Stomach (tissue), 9 donors: ENCODE data around the gene WIPF2. TPM values are rescaled to one million over a fixed set of nuclear protein-coding genes. Genes with fewer than 3 reads are reported as not detected.
A peak's percentile ranks its signal among the peaks of the same experiment; 100 is the strongest.

Source experiments
- DNase-seq, 2 donors: peaks; one replicate each; pipeline versions ENCODE4 v3.0.0 to v3.0.0-alpha.2; 2013 to 2019
- H3K27ac ChIP-seq, 5 donors: fragments of 200-600 bp in 4 of 5; sonication (generic) in 4 of 5; one replicate each; pipeline ENCODE4 v1.5.1; 2013 to 2019; ENCODE audit warnings: mild to moderate bottlenecking in 1 of 5, moderate library complexity in 1 of 5
- H3K27me3 ChIP-seq, 3 donors: fragments of 200-600 bp; sonication (generic); one replicate each; pipeline ENCODE4 v1.5.1; 2017 to 2019; ENCODE audit warnings: mixed run types in 1 of 3
- H3K36me3 ChIP-seq, 4 donors: fragments of 200-600 bp; sonication (generic); 1 replicate in 3 of 4; 2 replicates in 1 of 4; pipeline ENCODE4 v1.5.1; 2016 to 2019
- H3K4me1 ChIP-seq, 4 donors: fragments of 200-600 bp; sonication (generic); one replicate each; pipeline ENCODE4 v1.5.1; 2016 to 2019
- H3K4me3 ChIP-seq, 4 donors: fragments of 200-600 bp; sonication (generic) in 3 of 4; one replicate each; pipeline ENCODE4 v1.5.1; 2016 to 2019; ENCODE audit warnings: mild to moderate bottlenecking in 1 of 4
- H3K9me3 ChIP-seq, 4 donors: fragments of 200-600 bp; sonication (generic); one replicate each; pipeline ENCODE4 v1.5.1; 2016 to 2019
- EP300 ChIP-seq: sonication (generic); formaldehyde crosslinking; IDR thresholded peaks from one replicate; pipeline ENCODE4 v1.6.1; 2017; ENCODE audit warnings: antibody characterized with exemption
- POLR2A ChIP-seq, 4 donors: fragments of 450-650 bp; IDR thresholded peaks; one replicate each; pipeline ENCODE4 v1.6.1; 2016; ENCODE audit warnings: antibody characterized with exemption in 4 of 4, control low read depth in 2 of 4, mild to moderate bottlenecking in 1 of 4, moderate library complexity in 1 of 4
- POLR2AphosphoS5 ChIP-seq, 3 donors: sonication (generic); formaldehyde crosslinking; IDR thresholded peaks; one replicate each; pipeline ENCODE4 v1.6.1; 2016; ENCODE audit warnings: antibody characterized with exemption in 3 of 3
- WGBS, 5 donors: extraction: QIAGEN DNeasy Blood & Tissue Kit in 3 of 5; methylation state at CpG; one replicate each; pipeline versions ENCODE4 v1.1.5 to v1.1.7; 2013 to 2018; 5-methylcytosine and 5-hydroxymethylcytosine counted together
- intact Hi-C: fragments of 100-400 bp; cut with DNase I; formaldehyde crosslinking; loops from one replicate; pipeline ENCODE4 v1.15.1; 2023; ENCODE audit warnings: low total_unique reads
- polyA plus RNA-seq, 3 donors: library from polyadenylated mRNA; stranded (reverse); fragments of 200-250 nt; gene quantifications; one replicate each; pipeline ENCODE4 v1.2.3, GENCODE V29; 2013
- total RNA-seq, 5 donors: library from RNA; depleted of rRNA; stranded (reverse); fragments of >200 nt; gene quantifications; one replicate each; pipeline versions ENCODE4 v1.1.0 to v1.2.3, GENCODE V29; 2014 to 2016
- TF ChIP-seq, protein P1 (sequence below), 7 experiments: fragments of 450-650 bp in 4 of 7; fragments of 200-600 bp in 3 of 7; sonication (generic) in 3 of 7; IDR thresholded peaks; one replicate each; pipeline ENCODE4 v1.5.1; 2016 to 2019; ENCODE audit warnings: antibody characterized with exemption in 7 of 7, control low read depth in 2 of 7, mild to moderate bottlenecking in 1 of 7
- donor health status: healthy with polysubstance abuse.
- donor health status: Bipolar disorder and iron deficiency.
- donor health status: healthy.

The WIPF2 gene
- total and polyA plus RNA-seq, 8 donors, result 1.4 to 40.6 (median 13.5) TPM

DNA sequence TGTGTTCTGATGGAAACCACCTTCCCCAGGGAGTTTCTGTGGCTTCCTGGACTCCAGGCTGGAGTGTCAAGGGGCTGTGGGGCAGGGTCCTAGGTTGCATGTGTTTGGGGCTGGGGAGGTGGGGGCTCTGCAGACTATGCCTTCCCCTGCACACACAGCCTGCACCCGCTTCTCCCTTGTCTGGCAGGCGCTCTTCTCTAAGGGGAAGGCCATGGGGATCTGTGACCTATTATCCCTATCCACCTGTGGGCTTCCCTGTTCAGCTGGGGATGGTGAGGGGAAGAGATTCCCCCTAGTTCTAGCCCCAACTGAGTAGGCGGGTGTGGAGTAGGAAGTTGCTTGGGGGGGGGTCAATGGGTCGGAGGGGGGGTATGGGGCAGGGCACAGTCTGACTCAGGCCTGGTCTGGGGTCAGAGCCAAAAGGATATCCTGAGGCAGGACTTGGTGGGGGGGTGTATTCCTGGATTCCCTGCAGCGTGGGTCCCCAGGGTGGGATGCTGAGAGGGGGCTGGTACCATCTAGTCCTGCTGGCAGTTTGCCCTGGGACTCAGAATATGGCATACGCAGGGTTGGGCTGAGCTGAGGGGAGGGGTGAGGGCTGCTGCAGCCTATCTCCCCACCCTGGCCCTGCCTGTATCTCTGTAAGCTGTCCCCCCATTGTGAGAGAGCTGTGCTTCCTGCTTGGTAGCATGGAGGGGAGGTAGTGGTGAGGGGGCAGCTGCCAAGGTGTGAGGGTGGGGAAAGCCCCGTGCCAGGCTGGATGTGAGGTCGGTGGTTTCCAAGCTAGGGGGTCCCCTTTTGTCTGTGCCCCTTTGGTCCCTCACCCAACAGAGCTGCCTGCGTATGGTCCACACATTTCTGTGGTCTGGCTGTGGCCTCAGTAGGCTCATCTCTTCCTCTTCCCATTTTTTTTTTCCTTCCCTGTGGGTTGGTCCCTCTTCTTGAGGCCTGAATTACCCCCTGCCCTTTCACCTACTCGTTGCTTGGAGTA lies 104.6 kb downstream of the WIPF2 start:
- Histone ChIP-seq H3K27ac (peak overlapping the region; percentile 70 to 98 (median 93)), H3K4me3 (peak overlapping the region; percentile 2 to 93 (median 58))
- intact Hi-C loops, result no loop called here

DNA sequence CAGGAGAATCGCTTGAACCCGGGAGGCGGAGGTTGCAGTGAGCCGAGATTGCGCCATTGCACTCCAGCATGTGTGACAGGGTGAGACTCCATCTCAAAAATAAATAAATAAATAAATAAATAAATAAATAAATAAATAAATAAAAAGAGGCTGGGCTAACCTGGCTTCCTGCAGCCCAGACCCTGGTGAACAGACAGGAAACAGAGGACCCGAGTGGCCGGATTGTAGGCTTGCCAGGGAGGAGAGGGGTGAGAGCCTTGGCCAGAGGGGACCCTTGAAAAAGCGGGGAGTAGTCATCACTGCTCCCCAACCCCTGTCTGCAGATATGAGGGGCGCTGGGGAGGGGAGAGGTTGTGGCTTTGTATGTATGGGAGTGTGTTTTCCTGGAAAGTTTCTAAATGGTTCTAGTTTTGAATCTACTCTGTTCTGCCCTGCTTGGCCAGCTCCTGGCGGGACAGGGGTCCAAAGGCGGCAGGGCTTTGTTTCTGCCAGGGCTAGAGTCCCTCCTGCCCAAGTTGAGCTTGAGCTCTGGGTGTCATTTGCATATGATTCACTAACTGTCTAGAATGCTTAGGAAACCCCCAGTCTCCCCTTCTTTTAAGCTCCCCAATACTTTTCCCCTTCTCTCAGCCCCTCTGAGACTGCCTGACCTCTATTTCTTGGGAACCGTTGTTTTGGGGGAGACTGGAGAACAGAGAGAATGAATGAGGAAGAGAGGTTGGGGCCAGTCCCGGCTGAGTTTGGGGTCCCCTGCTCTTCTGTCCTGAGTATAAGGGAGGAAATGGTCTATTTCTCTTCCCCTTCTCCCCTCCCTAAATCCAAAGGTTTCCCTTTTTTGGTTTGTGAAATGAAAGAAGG lies 106.3 kb downstream of the WIPF2 start:
- intact Hi-C loops, result no loop called here
- H3K4me1 ChIP-seq, result peaks cover 88 to 100% (median 98%) of the 10 kb centered on the region in 4 donors
- peak overlapping the region; percentile 8 to 98 (median 93) for H3K27ac ChIP-seq
- no peaks in the 10 kb centered on the region for H3K36me3 ChIP-seq
- peak in 1 of 2 donors; percentile 16 for DNase-seq
- H3K4me3 ChIP-seq, result no peak overlapping the region
- TF ChIP-seq POLR2A (IDR thresholded peaks at IDR 0.05) (no peak), POLR2AphosphoS5 (IDR thresholded peaks at IDR 0.05) (no peak), EP300 (no peak)
- TF ChIP-seq, protein P1, sequence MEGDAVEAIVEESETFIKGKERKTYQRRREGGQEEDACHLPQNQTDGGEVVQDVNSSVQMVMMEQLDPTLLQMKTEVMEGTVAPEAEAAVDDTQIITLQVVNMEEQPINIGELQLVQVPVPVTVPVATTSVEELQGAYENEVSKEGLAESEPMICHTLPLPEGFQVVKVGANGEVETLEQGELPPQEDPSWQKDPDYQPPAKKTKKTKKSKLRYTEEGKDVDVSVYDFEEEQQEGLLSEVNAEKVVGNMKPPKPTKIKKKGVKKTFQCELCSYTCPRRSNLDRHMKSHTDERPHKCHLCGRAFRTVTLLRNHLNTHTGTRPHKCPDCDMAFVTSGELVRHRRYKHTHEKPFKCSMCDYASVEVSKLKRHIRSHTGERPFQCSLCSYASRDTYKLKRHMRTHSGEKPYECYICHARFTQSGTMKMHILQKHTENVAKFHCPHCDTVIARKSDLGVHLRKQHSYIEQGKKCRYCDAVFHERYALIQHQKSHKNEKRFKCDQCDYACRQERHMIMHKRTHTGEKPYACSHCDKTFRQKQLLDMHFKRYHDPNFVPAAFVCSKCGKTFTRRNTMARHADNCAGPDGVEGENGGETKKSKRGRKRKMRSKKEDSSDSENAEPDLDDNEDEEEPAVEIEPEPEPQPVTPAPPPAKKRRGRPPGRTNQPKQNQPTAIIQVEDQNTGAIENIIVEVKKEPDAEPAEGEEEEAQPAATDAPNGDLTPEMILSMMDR (IDR thresholded peaks at IDR 0.05), result no peak
- no peaks in the 10 kb centered on the region for H3K27me3 ChIP-seq
- H3K9me3 ChIP-seq, result no peaks in the 10 kb centered on the region
- WGBS, 5 donors, result 74 to 80% (median 78%) methylated on average over 13 of the region's 13 CpGs

More for the DNA sequence above, 104.6 kb downstream of the WIPF2 start:
- 24 to 39% (median 35%) methylated on average over 10 of the region's 10 CpGs for WGBS, 5 donors
- Histone ChIP-seq H3K36me3 (no peaks in the 10 kb centered on the region), H3K27me3 (no peaks in the 10 kb centered on the region), H3K4me1 (peaks cover 93 to 100% (median 99%) of the 10 kb centered on the region in 4 donors), H3K9me3 (no peaks in the 10 kb centered on the region)
- TF ChIP-seq EP300, result no peak
- TF ChIP-seq, protein P1 (IDR thresholded peaks at IDR 0.05), result no peak
- TF ChIP-seq POLR2AphosphoS5 (IDR thresholded peaks at IDR 0.05), result no peak
- DNase-seq, result peak in 1 of 2 donors; percentile 79

DNA sequence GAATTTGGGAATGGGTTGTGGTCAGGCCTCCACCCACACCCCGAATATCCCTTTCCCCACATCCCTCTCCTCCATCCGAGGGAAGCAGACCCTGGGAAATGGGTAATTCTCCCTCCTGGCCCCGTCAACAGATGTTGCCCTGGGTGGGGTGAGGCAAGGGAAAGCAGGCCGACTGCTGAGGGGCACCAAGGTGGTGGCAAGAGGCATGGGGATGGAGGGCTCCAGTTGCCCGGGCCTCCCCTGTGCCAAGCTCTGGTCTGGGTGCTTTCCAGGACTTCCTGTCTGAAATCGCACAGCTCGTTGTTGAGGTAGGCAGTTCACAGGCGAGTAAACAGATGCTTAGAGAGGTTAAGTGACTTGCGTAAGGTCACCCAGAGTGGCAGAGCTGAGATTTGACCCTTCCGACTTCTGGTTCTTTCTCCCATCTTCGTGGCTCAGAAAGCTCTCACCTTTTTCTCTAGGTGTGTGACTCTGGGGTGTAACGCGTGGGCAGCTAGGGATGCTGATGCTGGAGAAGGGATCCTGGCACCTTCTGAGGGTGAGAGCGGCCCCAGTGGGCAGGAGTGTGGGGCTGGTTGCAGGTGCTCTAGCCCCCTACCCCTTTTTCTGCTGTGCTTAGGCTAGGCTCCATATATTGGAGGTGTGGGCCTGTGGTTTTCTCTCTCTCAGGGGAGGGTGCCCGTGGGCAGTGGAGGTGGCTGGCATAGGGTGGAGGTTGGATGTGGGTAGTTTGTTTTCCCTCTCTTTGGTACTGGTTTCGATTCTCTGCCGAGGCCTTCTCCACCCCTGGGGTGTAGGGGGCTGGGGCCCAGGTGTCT lies 107.1 kb downstream of the WIPF2 start:
- Histone ChIP-seq H3K9me3 (no peaks in the 10 kb centered on the region), H3K27me3 (no peaks in the 10 kb centered on the region), H3K27ac (peak overlapping the region; percentile 15 to 98 (median 93)), H3K36me3 (peaks cover 0 to 4% (median 2%) of the 10 kb centered on the region in 4 donors), H3K4me1 (peaks cover 88 to 100% (median 98%) of the 10 kb centered on the region in 4 donors), H3K4me3 (peak overlapping the region in 1 of 4 donors; percentile 27)
- WGBS, 5 donors, result 34 to 52% (median 43%) methylated on average over 14 to 17 of the region's 17 CpGs
- TF ChIP-seq POLR2A (IDR thresholded peaks at IDR 0.05) (no peak), EP300 (no peak), POLR2AphosphoS5 (IDR thresholded peaks at IDR 0.05) (no peak)
- TF ChIP-seq, protein P1 (IDR thresholded peaks at IDR 0.05), result no peak
- intact Hi-C loops, result no loop called here
- peak in 1 of 2 donors; percentile 56 for DNase-seq
